H9 (cell line): Measurements from ENCODE around the gene PI16. TPM values are rescaled to one million over a fixed set of nuclear protein-coding genes. Genes with fewer than 3 reads are reported as not detected.

ENCODE experiments used
- DNase-seq: peaks from one replicate; pipeline ENCODE4 v3.0.0-alpha.2; 2017
- H2AFZ ChIP-seq: one replicate; pipeline ENCODE4 v1.6.1; 2013; ENCODE audit warnings: mild to moderate bottlenecking, low read length, control low read depth, moderate library complexity
- H2AK5ac ChIP-seq: 2 replicates; pipeline ENCODE4 v1.6.1; 2013; ENCODE audit warnings: low read length, control low read depth, mixed read lengths; ENCODE audit not compliant: insufficient read length
- H2BK120ac ChIP-seq: one replicate; pipeline ENCODE4 v1.6.1; 2013; ENCODE audit warnings: low read depth, mild to moderate bottlenecking, low read length, control low read depth, inconsistent platforms; ENCODE audit not compliant: poor library complexity, severe bottlenecking
- H2BK12ac ChIP-seq: 2 replicates; pipeline ENCODE4 v1.6.1; 2013; ENCODE audit warnings: low read length, control low read depth, mixed read lengths, low read depth; ENCODE audit not compliant: insufficient read length
- H2BK15ac ChIP-seq: 2 replicates; pipeline ENCODE4 v1.6.1; 2013; ENCODE audit warnings: low read depth, low read length, control low read depth
- H2BK20ac ChIP-seq: one replicate; pipeline ENCODE4 v1.6.1; 2013; ENCODE audit warnings: low read depth, mild to moderate bottlenecking, low read length, control low read depth, inconsistent platforms; ENCODE audit not compliant: poor library complexity, severe bottlenecking
- H2BK5ac ChIP-seq: 2 replicates; pipeline ENCODE4 v1.6.1; 2013; ENCODE audit warnings: low read length, control low read depth, mixed read lengths; ENCODE audit not compliant: insufficient read length
- H3K14ac ChIP-seq: 2 replicates; pipeline ENCODE4 v1.6.1; 2013; ENCODE audit warnings: low read length, control low read depth; ENCODE audit not compliant: insufficient read depth
- H3K18ac ChIP-seq: 2 replicates; pipeline ENCODE4 v1.6.1; 2013; ENCODE audit warnings: low read depth, mild to moderate bottlenecking, mixed read lengths, low read length, control low read depth; ENCODE audit not compliant: insufficient read length
- H3K23ac ChIP-seq: 2 replicates; pipeline ENCODE4 v1.6.1; 2013; ENCODE audit warnings: low read length, control low read depth, mixed read lengths, low read depth; ENCODE audit not compliant: insufficient read length
- H3K23me2 ChIP-seq: 2 replicates; pipeline ENCODE4 v1.6.1; 2013; ENCODE audit warnings: low read depth, mild to moderate bottlenecking, mixed read lengths, low read length, control low read depth; ENCODE audit not compliant: insufficient read length, poor library complexity, severe bottlenecking
- H3K27ac ChIP-seq: 2 replicates; pipeline ENCODE4 v1.5.1; 2013; ENCODE audit warnings: low read length, control low read depth, mixed read lengths, low read depth; ENCODE audit not compliant: insufficient read length
- H3K27me3 ChIP-seq: 2 replicates; pipeline ENCODE4 v1.6.1; 2013; ENCODE audit warnings: low read length, control low read depth, inconsistent platforms; ENCODE audit not compliant: insufficient read depth
- H3K4ac ChIP-seq: 2 replicates; pipeline ENCODE4 v1.6.1; 2013; ENCODE audit warnings: low read depth, mild to moderate bottlenecking, control low read depth, inconsistent platforms, low read length, moderate library complexity
- H3K4me1 ChIP-seq: 2 replicates; pipeline ENCODE4 v1.6.1; 2013; ENCODE audit warnings: low read length, control low read depth, inconsistent platforms; ENCODE audit not compliant: insufficient read depth
- H3K4me2 ChIP-seq: 2 replicates; pipeline ENCODE4 v1.6.1; 2013; ENCODE audit warnings: low read length, control low read depth, mixed read lengths; ENCODE audit not compliant: insufficient read length, insufficient read depth
- H3K56ac ChIP-seq: 2 replicates; pipeline ENCODE4 v1.6.1; 2013; ENCODE audit warnings: low read depth, mild to moderate bottlenecking, mixed read lengths, low read length, control low read depth; ENCODE audit not compliant: insufficient read length
- H3K79me1 ChIP-seq: 2 replicates; pipeline ENCODE4 v1.6.1; 2013; ENCODE audit warnings: low read depth, mild to moderate bottlenecking, moderate library complexity, low read length, control low read depth, inconsistent platforms; ENCODE audit not compliant: insufficient read depth, poor library complexity, severe bottlenecking
- H3K79me2 ChIP-seq: 2 replicates; pipeline ENCODE4 v1.6.1; 2013; ENCODE audit warnings: low read length, control low read depth, inconsistent platforms; ENCODE audit not compliant: insufficient read depth
- H3K9ac ChIP-seq: 2 replicates; pipeline ENCODE4 v1.6.1; 2013; ENCODE audit warnings: low read length, control low read depth, mixed read lengths; ENCODE audit not compliant: insufficient read length; ENCODE audit errors: extremely low read depth
- H3K9me3 ChIP-seq: one replicate; pipeline ENCODE4 v1.6.1; 2013; ENCODE audit warnings: low read depth, low read length, inconsistent platforms; ENCODE audit not compliant: control insufficient read depth
- H3T11ph ChIP-seq: one replicate; pipeline ENCODE4 v1.6.1; 2013; ENCODE audit warnings: mild to moderate bottlenecking, low read length, control low read depth, inconsistent platforms
- H4K20me1 ChIP-seq: one replicate; pipeline ENCODE4 v1.6.1; 2013; ENCODE audit not compliant: control insufficient read depth, insufficient read length, insufficient read depth
- H4K5ac ChIP-seq: 2 replicates; pipeline ENCODE4 v1.6.1; 2013; ENCODE audit warnings: low read depth, mild to moderate bottlenecking, mixed read lengths, low read length, control low read depth; ENCODE audit not compliant: insufficient read length
- H4K8ac ChIP-seq: replicated peaks from 2 replicates; pipeline ENCODE4 v1.6.1; 2013; ENCODE audit warnings: low read length, control low read depth, mixed read lengths, low read depth; ENCODE audit not compliant: insufficient read length
- H4K91ac ChIP-seq: 2 replicates; pipeline ENCODE4 v1.6.1; 2013; ENCODE audit warnings: low read depth, mild to moderate bottlenecking, moderate library complexity, mixed read lengths, low read length, control low read depth; ENCODE audit not compliant: insufficient read length
- H3K27ac Mint-ChIP-seq, 3 experiments: 2 replicates in 2 of 3; 3 replicates in 1 of 3; pipeline ENCODE4 v1.8.0; 2020 to 2021; ENCODE audit warnings: mixed read lengths in 3 of 3, mild to moderate bottlenecking in 1 of 3, moderate library complexity in 1 of 3
- H3K27me3 Mint-ChIP-seq: 2 replicates; pipeline ENCODE4 v1.8.0; 2021; ENCODE audit warnings: low read depth, mild to moderate bottlenecking, moderate library complexity, mixed read lengths
- H3K36me3 Mint-ChIP-seq, 3 experiments: 2 replicates in 2 of 3; 3 replicates in 1 of 3; pipeline ENCODE4 v1.8.0; 2020 to 2021; ENCODE audit warnings: low read depth in 3 of 3, mixed read lengths in 3 of 3; ENCODE audit not compliant: insufficient read depth in 1 of 3
- H3K4me1 Mint-ChIP-seq, 2 experiments: 2 replicates each; pipeline ENCODE4 v1.8.0; 2020; ENCODE audit warnings: mixed read lengths in 2 of 2
- H3K4me3 Mint-ChIP-seq, 2 experiments: 2 replicates in 1 of 2; 3 replicates in 1 of 2; pipeline ENCODE4 v1.8.0; 2020 to 2021; ENCODE audit warnings: mild to moderate bottlenecking in 2 of 2, mixed read lengths in 2 of 2, moderate library complexity in 1 of 2
- H3K9me3 Mint-ChIP-seq, 2 experiments: 2 replicates in 1 of 2; 3 replicates in 1 of 2; pipeline ENCODE4 v1.8.0; 2020; ENCODE audit warnings: mild to moderate bottlenecking in 2 of 2, mixed read lengths in 2 of 2, moderate library complexity in 1 of 2
- WGBS: extraction: QIAGEN DNeasy Blood & Tissue Kit; methylation state at CpG from one replicate; pipeline ENCODE4 v1.1.7; 2013; ENCODE audit warnings: missing lambda C conversion rate, low lambda C conversion rate, mixed read lengths; ENCODE audit not compliant: insufficient read length; ENCODE audit errors: extremely low coverage; 5-methylcytosine and 5-hydroxymethylcytosine counted together
- total RNA-seq: library from RNA; stranded (reverse); gene quantifications from 2 replicates; pipeline ENCODE4 v1.2.1, GENCODE V29; 2021
- TF ChIP-seq, protein P1 (sequence below): fragments of 200-600 bp; sonication (generic); conservative IDR thresholded peaks from 3 replicates; pipeline ENCODE4 v1.8.0; 2021; ENCODE audit warnings: antibody characterized with exemption, mild to moderate bottlenecking

Gene PI16
- total RNA-seq, 1 experiment from 2014 or later: not detected

DNA sequence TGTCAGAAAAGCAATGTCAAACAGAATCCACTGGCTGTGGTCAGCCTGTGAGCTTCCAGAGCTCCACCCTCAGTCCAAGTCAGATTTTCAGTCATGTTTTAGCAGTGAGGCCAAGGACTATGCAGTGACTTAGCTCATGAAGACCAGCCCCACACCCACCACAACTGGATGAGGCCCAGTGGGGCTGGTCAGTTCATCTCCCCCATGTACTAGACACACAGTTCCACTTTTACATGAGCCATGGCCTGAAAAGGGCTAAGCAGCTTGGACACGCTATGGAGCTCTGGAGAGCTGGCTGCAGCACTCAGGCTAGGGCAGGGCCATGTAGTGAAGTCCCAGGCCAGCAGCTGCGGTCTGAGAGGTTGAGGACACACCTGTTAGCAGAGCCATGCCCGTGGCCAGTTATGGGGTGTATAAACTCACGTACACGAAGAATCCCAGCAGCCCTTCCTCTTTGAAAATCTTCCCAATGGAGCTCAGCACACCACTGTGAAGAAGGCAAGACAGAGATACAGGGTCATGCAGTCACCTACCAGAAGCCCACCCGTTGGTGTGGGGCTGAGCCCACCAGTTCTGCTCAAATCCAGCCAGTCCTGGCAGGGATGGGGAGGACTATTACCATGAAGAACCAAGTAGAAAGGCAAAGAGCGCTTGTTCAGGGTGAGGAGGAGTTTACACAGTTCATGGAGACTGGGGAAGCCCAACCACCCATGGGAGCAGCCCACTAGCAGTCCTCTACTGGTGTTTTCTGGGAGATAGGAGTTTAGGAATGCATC, 20.9 kb downstream of the PI16 start:
- Histone ChIP-seq H4K91ac (no peak overlapping the region), H3K23me2 (no peaks in the 10 kb centered on the region), H3K14ac (no peak overlapping the region), H3K4ac (no peak overlapping the region), H4K8ac (no peak overlapping the region), H2AK5ac (no peak overlapping the region), H3K79me1 (peaks cover 3% of the 10 kb centered on the region), H4K20me1 (no peaks in the 10 kb centered on the region), H2BK120ac (no peak overlapping the region), H2BK20ac (no peak overlapping the region), H3K23ac (no peak overlapping the region), H2AFZ (no peak overlapping the region), H3K56ac (no peak overlapping the region), H3K79me2 (peaks cover 5% of the 10 kb centered on the region; the same call in 1 of the 2 replicates), H2BK15ac (no peak overlapping the region), H3T11ph (no peak overlapping the region), H3K27ac (no peak overlapping the region), H4K5ac (no peak overlapping the region), H3K4me1 (no peaks in the 10 kb centered on the region), H3K4me2 (no peak overlapping the region), H3K18ac (no peak overlapping the region), H3K9ac (no peak overlapping the region), H2BK12ac (no peak overlapping the region), H3K27me3 (no peaks in the 10 kb centered on the region), H2BK5ac (no peak overlapping the region), H3K9me3 (no peaks in the 10 kb centered on the region)
- Mint-ChIP-seq H3K4me3 (no peak overlapping the region), H3K36me3 (peaks cover 54 to 87% (median 83%) of the 10 kb centered on the region in 3 experiments; a peak in 6 of 7 replicates), H3K4me1 (peaks cover 8 to 10% of the 10 kb centered on the region in 2 experiments), H3K9me3 (no peaks in the 10 kb centered on the region), H3K27ac (no peak overlapping the region), H3K27me3 (no peaks in the 10 kb centered on the region)
- DNase-seq: no peak
- no CpG with 5 or more reads among the region's 7 CpGs for WGBS
- TF ChIP-seq, protein P1, sequence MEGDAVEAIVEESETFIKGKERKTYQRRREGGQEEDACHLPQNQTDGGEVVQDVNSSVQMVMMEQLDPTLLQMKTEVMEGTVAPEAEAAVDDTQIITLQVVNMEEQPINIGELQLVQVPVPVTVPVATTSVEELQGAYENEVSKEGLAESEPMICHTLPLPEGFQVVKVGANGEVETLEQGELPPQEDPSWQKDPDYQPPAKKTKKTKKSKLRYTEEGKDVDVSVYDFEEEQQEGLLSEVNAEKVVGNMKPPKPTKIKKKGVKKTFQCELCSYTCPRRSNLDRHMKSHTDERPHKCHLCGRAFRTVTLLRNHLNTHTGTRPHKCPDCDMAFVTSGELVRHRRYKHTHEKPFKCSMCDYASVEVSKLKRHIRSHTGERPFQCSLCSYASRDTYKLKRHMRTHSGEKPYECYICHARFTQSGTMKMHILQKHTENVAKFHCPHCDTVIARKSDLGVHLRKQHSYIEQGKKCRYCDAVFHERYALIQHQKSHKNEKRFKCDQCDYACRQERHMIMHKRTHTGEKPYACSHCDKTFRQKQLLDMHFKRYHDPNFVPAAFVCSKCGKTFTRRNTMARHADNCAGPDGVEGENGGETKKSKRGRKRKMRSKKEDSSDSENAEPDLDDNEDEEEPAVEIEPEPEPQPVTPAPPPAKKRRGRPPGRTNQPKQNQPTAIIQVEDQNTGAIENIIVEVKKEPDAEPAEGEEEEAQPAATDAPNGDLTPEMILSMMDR: no peak
